HG02938 (cell line): Measurements from ENCODE around the gene ESR2.

Source experiments
- ATAC-seq: cut with Tn5 transposase; IDR thresholded peaks from one replicate; pipeline ENCODE4 v1.9.1; 2021; ENCODE audit warnings: mild to moderate bottlenecking, moderate library complexity; ENCODE audit not compliant: unreplicated experiment

The ESR2 gene

DNA sequence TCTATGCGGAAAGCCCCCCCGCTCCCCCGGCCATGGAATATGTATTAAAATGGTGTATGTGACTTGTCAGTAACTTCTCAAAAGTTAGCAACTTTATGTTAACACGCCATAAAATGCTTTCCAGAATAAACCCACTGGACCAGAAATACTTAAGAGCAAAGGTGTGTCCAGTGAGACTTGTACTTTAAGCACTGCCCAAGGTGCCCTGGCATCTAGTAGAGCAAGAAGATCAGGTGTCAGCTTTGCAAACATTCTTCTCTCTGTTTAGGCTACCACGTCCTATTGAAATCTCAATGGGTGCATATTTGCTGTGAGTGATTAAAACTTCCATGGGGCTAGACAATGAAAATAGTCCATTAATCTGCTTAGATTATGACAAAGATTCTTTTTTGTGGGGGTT lies 201.2 kb downstream of the ESR2 start:
- ATAC-seq, result no peak

GRCh38 chr14:64092338-64092737 lies 201.8 kb downstream of the ESR2 start:
- no peak for ATAC-seq

DNA sequence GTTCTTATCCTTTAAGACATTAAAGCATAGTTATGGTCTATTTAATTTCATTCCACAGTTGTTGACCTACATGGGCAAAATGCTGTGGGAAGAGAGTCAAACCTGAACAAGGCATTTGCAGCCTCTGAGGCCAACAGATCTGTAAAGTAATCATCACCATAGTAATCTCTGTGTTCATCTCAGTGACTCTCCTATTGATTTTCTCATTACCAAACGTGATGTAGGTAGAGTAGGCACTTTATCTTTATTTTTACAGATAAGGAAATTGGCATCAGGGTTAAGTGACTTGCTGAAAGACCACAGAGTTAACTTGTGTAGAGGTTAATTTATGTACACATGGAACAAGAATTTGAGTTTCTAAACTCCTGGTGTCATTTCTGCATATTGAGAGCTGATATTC lies 203.0 kb downstream of the ESR2 start:
- no peak for ATAC-seq

DNA sequence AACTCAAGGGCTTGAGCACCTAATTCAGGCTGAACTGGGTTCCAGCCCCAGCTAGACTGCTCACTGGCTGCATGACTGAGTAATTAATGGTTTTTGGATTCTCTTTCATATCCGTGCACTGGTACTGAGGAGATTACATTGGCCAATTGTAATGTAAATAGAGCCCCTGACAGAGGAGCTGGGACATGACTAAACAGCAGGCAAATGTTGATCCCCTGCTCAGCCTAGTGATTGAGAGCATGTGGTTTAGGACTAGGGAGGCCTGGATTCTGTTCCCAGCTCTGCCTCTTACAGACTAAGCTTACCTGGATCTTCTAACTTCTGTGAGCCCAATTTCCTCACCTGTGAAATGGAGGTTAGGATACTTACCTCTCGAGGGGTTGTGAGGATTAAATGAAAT lies 204.3 kb downstream of the ESR2 start:
- ATAC-seq, result no peak

DNA sequence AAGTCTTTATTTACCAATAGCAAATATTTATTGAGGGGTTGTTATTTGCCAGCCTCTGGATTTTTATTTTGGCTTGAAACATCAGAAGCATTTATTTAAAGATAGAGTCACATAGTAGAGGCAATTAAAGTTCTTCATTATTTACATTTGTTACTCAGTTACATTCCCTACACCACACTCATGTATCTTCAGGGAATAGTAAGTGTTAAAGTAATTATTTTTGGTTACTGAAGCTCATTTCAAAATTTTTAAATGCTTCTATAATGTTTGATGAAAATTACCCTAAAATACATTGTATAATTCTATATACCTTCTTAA lies 205.6 kb downstream of the ESR2 start:
- ATAC-seq, result no peak

GRCh38 chr14:64082837-64083236 lies 211.3 kb downstream of the ESR2 start:
- no peak for ATAC-seq

- ATAC-seq, result no peak
Observed at GRCh38 chr14:64081174-64081746, 212.9 kb downstream of the ESR2 start.

GRCh38 chr14:64080452-64080851 lies 213.7 kb downstream of the ESR2 start:
- no peak for ATAC-seq

DNA sequence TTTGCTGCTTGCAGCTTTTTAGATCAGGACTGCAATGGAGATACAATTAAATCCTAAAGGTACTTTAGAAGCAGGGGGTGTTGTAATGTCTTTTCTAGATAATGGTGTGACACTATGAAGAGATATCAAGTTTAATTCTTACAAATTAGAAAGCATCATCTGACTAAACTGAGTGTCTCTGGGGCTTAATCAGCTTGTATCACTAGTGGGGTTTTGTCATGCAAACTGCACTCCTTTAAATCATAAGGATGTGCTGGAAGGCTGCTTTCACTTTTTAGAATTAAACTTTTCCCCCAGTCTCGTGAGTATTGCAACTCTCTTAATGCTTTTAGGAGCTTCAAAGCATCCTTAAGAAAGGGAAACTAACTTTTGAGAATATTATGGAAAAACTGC lies 218.6 kb downstream of the ESR2 start:
- ATAC-seq, result no peak

GRCh38 chr14:64074961-64075612 lies 219.1 kb downstream of the ESR2 start:
- no peak for ATAC-seq

DNA sequence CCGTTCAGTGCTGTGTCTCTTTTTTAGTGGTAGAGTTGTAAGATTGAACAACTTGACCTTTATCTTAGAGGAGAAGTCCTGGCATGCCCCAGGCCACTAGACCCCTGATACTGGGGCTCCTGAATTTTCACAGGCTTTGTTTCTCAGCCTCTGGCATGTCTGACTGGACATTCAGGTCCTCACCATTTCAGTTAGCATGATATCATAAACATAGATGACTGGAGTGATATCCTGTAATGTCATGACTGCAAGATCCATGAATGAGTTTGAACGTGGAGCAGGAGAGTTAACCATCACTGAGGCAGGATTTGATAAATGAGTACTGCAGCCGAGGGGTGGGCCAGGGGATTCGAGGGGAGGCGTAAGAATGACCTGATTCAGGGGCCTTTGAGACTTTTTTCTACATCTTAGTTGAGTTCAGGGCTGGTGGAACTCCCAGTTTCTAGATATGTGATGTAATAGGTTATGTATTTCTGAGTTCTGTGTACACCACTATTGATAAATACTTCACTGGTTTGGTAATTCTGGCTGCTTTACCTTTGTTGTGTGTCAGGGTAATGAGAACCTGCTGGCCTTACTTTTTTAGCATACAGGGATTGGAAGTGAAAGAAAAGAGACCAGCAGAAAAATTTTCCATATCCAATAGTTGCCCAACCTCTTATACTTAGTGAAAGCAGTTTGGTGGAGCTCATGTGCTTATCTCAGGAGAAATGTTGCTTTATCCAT lies 224.4 kb downstream of the ESR2 start:
- ATAC-seq, result no peak

DNA sequence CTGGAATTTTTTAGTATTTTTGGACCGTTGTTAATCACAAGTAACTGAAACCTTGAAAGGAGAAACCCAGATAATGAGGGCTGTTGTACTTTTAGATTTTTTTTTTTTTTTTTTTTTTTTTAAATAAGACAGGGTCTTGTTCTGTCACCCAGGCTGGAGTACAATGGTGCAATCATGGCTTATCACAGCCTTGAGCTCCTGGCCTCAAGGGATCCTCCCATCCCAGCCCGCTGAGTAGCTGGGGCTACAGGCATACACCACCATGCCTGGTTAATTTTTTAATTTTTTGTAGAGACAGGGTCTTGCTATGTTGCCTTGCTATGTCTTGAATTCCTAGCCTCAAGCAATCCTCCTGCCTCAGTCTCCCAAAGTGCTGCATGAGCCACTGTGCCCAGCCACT lies 229.7 kb downstream of the ESR2 start:
- ATAC-seq, result no peak

DNA sequence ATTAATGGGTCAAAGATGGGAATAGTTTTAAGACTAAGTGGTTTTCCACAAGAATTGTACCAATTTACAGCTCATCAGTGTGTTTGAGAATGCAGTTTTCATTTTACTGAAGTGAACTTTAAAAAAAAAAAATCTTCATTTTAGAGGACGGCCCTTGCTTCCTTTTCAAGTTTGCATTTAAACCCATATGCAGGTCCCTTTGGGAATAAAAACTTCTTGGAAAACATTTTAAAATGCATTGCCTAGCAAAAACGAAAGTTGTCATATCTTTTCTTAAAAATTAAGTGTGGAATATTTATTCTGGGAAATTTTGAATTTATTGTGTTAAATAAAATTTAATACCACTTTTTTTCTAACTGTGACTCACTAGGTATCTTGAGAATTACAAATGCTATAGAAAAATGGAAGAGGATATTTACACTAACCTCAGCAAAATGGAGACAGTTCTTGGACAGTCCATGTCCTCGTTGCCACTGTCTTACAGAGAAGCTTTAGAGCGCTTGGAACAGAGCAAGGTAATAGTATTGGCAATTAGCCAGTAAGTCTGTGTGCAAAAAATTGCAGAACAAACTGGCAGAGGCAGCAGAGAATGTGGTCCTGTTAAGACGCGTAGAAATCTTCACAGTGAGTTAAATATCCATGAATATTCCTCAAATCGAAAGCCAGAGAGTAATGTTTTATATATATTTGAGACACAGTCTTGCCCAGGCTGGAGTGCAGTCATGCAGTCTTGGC lies 231.6 kb downstream of the ESR2 start:
- no peak for ATAC-seq

- ATAC-seq, result no peak
Observed at GRCh38 chr14:64061706-64062105, 232.5 kb downstream of the ESR2 start.

GRCh38 chr14:64061115-64061514 lies 233.1 kb downstream of the ESR2 start:
- ATAC-seq, result no peak

GRCh38 chr14:64060648-64061096 lies 233.5 kb downstream of the ESR2 start:
- no peak for ATAC-seq

GRCh38 chr14:64060199-64060545 lies 234.0 kb downstream of the ESR2 start:
- ATAC-seq, result no peak

DNA sequence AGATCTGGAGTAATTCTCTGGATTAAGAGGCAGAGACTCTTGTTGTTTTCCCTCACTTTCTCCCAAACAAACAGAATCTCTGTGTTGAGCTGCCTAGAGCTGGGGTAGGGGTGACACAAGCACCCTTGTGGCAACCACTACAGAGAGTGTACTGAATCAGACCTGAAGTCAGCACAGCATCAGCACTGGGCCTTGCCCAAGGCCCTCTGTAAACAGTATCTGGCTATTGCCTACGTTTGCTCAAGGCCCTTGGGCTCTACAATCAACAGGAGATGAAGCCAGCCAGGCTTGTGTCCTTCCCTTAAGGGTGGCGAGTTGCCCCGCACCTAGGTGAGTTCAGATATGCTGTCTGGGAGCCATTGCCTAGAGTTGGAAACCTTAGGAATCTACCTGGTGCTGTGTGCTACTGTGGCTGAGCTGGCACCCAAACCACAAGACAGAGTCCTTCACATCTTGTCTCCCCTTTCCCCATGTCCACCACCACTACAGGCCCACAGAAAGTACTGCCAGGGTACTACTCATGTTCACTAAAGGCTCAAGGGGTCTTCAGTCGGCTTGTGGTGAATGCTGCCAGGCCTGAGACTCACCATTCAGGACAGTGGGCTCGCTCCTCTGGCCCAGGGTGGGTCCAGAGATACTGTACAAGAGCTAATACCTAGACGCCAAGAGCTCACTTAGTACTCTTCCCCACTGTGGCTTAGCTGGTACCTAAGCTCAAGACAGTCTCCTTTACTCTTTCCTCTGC lies 234.5 kb downstream of the ESR2 start:
- ATAC-seq, result no peak

GRCh38 chr14:64053694-64054669 lies 240.2 kb downstream of the ESR2 start:
- no peak for ATAC-seq
